WTC11 (cell line): ENCODE measurements around the gene DCLK2. TPM values are rescaled to one million over a fixed set of nuclear protein-coding genes. Genes with fewer than 3 reads are reported as not detected.

ENCODE experiments used
- ATAC-seq: fragments of 200-7000 bp; cut with Tn5 transposase; 2 replicates; pipeline ENCODE4 v1.10.0; 2021; ENCODE audit warnings: mild to moderate bottlenecking, moderate library complexity
- CTCF ChIA-PET: fragments of 300-600 bp; sonication (Branson Sonifier 250); formaldehyde crosslinking; loops from one replicate; lab custom pipeline; 2021; ENCODE audit warnings: antibody characterized with exemption; lab: Charles Lee
- POLR2A ChIA-PET: fragments of 350-600 bp; sonication (Branson Sonifier 250); formaldehyde crosslinking; loops from one replicate; lab custom pipeline; 2021; ENCODE audit warnings: antibody characterized with exemption; lab: Charles Lee
- DNase-seq: peaks from one replicate; pipeline ENCODE4 v3.0.0; 2021; ENCODE audit warnings: low spot score
- H3K27ac Mint-ChIP-seq: 2 replicates; pipeline ENCODE4 v1.8.0; 2021; ENCODE audit warnings: mixed read lengths
- H3K27me3 Mint-ChIP-seq: 2 replicates; pipeline ENCODE4 v1.8.0; 2021; ENCODE audit warnings: low read depth, mild to moderate bottlenecking, moderate library complexity, mixed read lengths
- H3K36me3 Mint-ChIP-seq: 2 replicates; pipeline ENCODE4 v1.8.0; 2021; ENCODE audit warnings: mixed read lengths
- H3K4me1 Mint-ChIP-seq: 2 replicates; pipeline ENCODE4 v1.8.0; 2022; ENCODE audit warnings: mixed read lengths
- H3K4me3 Mint-ChIP-seq: 2 replicates; pipeline ENCODE4 v1.8.0; 2021; ENCODE audit warnings: mild to moderate bottlenecking, moderate library complexity, mixed read lengths
- H3K9me3 Mint-ChIP-seq: 2 replicates; pipeline ENCODE4 v1.8.0; 2021; ENCODE audit warnings: mixed read lengths
- NFATC4 ChIP-seq: fragments of 250-450 bp; sonication (Bioruptor Pico); IDR thresholded peaks from 2 replicates; pipeline ENCODE4 v1.9.0; 2021; ENCODE audit warnings: mild to moderate bottlenecking
- ZNF423 ChIP-seq: fragments of 250-450 bp; sonication (Bioruptor Pico); IDR thresholded peaks from 2 replicates; pipeline ENCODE4 v2.1.2; 2022; ENCODE audit warnings: mild to moderate bottlenecking, moderate library complexity
- total RNA-seq: library from RNA; stranded (reverse); gene quantifications from 3 replicates; pipeline ENCODE4 v1.2.3, GENCODE V29; 2021
- TF ChIP-seq, protein P1 (sequence below): fragments of 250-450 bp; sonication (Bioruptor Pico); IDR thresholded peaks from 2 replicates; pipeline ENCODE4 v1.8.0; 2021; ENCODE audit warnings: mild to moderate bottlenecking

DCLK2 gene
- total RNA-seq, 1 experiment from 2014 or later = 0.17 TPM

- H3K27ac Mint-ChIP-seq = no peak overlapping the region
Observed at GRCh38 chr4:150306719-150307118, 228.5 kb downstream of the DCLK2 start.

More at GRCh38 chr4:150306719-150307118, 228.5 kb downstream of the DCLK2 start:
- ChIA-PET CTCF (no interaction called here), POLR2A (no interaction called here)
- H3K4me1 Mint-ChIP-seq = peaks cover 6% of the 10 kb centered on the region
- DNase-seq = no peak
- no peaks in the 10 kb centered on the region for H3K27me3 Mint-ChIP-seq
- ATAC-seq = no peak
- no peak overlapping the region for H3K4me3 Mint-ChIP-seq
- no peaks in the 10 kb centered on the region for H3K9me3 Mint-ChIP-seq
- TF ChIP-seq NFATC4 (CRISPR knock-in tag) = no peak
- no peak for TF ChIP-seq ZNF423 (CRISPR knock-in tag)
- TF ChIP-seq, protein P1, sequence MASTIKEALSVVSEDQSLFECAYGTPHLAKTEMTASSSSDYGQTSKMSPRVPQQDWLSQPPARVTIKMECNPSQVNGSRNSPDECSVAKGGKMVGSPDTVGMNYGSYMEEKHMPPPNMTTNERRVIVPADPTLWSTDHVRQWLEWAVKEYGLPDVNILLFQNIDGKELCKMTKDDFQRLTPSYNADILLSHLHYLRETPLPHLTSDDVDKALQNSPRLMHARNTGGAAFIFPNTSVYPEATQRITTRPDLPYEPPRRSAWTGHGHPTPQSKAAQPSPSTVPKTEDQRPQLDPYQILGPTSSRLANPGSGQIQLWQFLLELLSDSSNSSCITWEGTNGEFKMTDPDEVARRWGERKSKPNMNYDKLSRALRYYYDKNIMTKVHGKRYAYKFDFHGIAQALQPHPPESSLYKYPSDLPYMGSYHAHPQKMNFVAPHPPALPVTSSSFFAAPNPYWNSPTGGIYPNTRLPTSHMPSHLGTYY (CRISPR knock-in tag) = no peak
- TF ChIP-seq, all 79 proteins: peak for 0
- no peaks in the 10 kb centered on the region for H3K36me3 Mint-ChIP-seq
